HL-60/S4 treated with retinoic acid at 250 ng/mL for 4 days and 3 days (cell line): ENCODE measurements around the gene PCMT1.
"Not testable (repeated sequence)": the region's sequence is repeated elsewhere in the genome, so short reads cannot be mapped to it uniquely, and the experiment has no call there.

Source experiments
- in situ Hi-C: fragments of 300-500 bp; cut with MboI; formaldehyde crosslinking; loops from 2 replicates; pipeline ENCODE4 v1.7.0; 2022; ENCODE audit warnings: low sequenced_read_pairs

The PCMT1 gene

GRCh38 chr6:149852881-149853280, 103.3 kb downstream of the PCMT1 start:
- in situ Hi-C loops = no loop called here

GRCh38 chr6:149854017-149854416, 104.5 kb downstream of the PCMT1 start:
- in situ Hi-C loops = not testable (repeated sequence)

GRCh38 chr6:149854532-149854931, 105.0 kb downstream of the PCMT1 start:
- in situ Hi-C loops = no loop called here

GRCh38 chr6:149855040-149855654, 105.6 kb downstream of the PCMT1 start:
- in situ Hi-C loops = no loop called here

GRCh38 chr6:149855741-149856140, 106.2 kb downstream of the PCMT1 start:
- in situ Hi-C loops = no loop called here

- in situ Hi-C loops = no loop called here
Observed at GRCh38 chr6:149856256-149856994, 106.9 kb downstream of the PCMT1 start.

- in situ Hi-C loops = no loop called here
Observed at GRCh38 chr6:149857541-149857940, 108.0 kb downstream of the PCMT1 start.

- in situ Hi-C loops = no loop called here
Observed at GRCh38 chr6:149859368-149859767, 109.8 kb downstream of the PCMT1 start.

GRCh38 chr6:149859938-149860337, 110.4 kb downstream of the PCMT1 start:
- in situ Hi-C loops = no loop called here

- in situ Hi-C loops = no loop called here
Observed at GRCh38 chr6:149860513-149860833, 110.9 kb downstream of the PCMT1 start.
